SK-N-SH (cell line): ENCODE results near the gene SEPTIN11.

Experiments used
- CHD2 ChIP-seq: fragments of 150-350 bp; IDR thresholded peaks from 2 replicates; pipeline ENCODE4 v1.6.1; 2018; ENCODE audit warnings: low read length; ENCODE audit not compliant: partially characterized antibody
- CTCF ChIP-seq: fragments of 200-600 bp; sonication (generic); IDR thresholded peaks from 2 replicates; pipeline ENCODE4 v1.6.1; 2017; ENCODE audit warnings: antibody characterized with exemption, mild to moderate bottlenecking, moderate library complexity
- EZH2phosphoT487 ChIP-seq: fragments of 200-600 bp; sonication (generic); IDR thresholded peaks from 2 replicates; pipeline ENCODE4 v1.6.1; 2017; ENCODE audit warnings: low read depth, mixed run types, mild to moderate bottlenecking, antibody characterized with exemption, moderate library complexity, borderline replicate concordance
- GATA2 ChIP-seq: sonication (generic); formaldehyde crosslinking; IDR thresholded peaks from 2 replicates; pipeline ENCODE4 v1.5.0; 2020; ENCODE audit warnings: mild to moderate bottlenecking, missing genetic modification reagents
- MEF2A ChIP-seq: IDR thresholded peaks from 2 replicates; pipeline ENCODE4 v1.4.0; 2012; ENCODE audit warnings: low read depth, borderline replicate concordance
- MXI1 ChIP-seq: IDR thresholded peaks from 2 replicates; pipeline ENCODE4 v1.6.1; 2012; ENCODE audit warnings: mild to moderate bottlenecking, low read depth, low read length, improper control_type of control experiment
- PBX3 ChIP-seq: IDR thresholded peaks from 2 replicates; pipeline ENCODE4; 2012
- RFX5 ChIP-seq: IDR thresholded peaks from 2 replicates; pipeline ENCODE4 v1.6.1; 2012; ENCODE audit warnings: mild to moderate bottlenecking, improper control_type of control experiment, low read length
- SIN3A ChIP-seq: IDR thresholded peaks from 2 replicates; pipeline ENCODE4 v1.6.1; 2012; ENCODE audit warnings: low read depth, mild to moderate bottlenecking, low read length, moderate library complexity, borderline replicate concordance
- TAF1 ChIP-seq: IDR thresholded peaks from 2 replicates; pipeline ENCODE4 v1.6.1; 2012; ENCODE audit warnings: low read depth, mild to moderate bottlenecking, low read length, moderate library complexity, borderline replicate concordance
- TEAD4 ChIP-seq: IDR thresholded peaks from 2 replicates; pipeline ENCODE4 v1.4.0; 2012; ENCODE audit warnings: mild to moderate bottlenecking, borderline replicate concordance; ENCODE audit not compliant: insufficient read depth
- USF2 ChIP-seq: fragments of 150-350 bp; IDR thresholded peaks from 2 replicates; pipeline ENCODE4 v1.6.1; 2017; ENCODE audit warnings: antibody characterized with exemption, low read length, low read depth, borderline replicate concordance
- YY1 ChIP-seq: IDR thresholded peaks from 2 replicates; pipeline ENCODE4 v1.4.0; 2012; ENCODE audit warnings: low read depth, mild to moderate bottlenecking
- ZBTB33 ChIP-seq: IDR thresholded peaks from 2 replicates; pipeline ENCODE4 v1.4.0; 2012; ENCODE audit warnings: low read depth, borderline replicate concordance

- TF ChIP-seq CTCF, result no peak
- no peak for TF ChIP-seq SIN3A
- TF ChIP-seq EZH2phosphoT487, result no peak
- no peak for TF ChIP-seq MXI1
- no peak for TF ChIP-seq PBX3
- TF ChIP-seq MEF2A, result no peak
- TF ChIP-seq TEAD4, result no peak
- no peak for TF ChIP-seq TAF1
- TF ChIP-seq YY1, result no peak
- no peak for TF ChIP-seq CHD2
- TF ChIP-seq RFX5, result no peak
- TF ChIP-seq GATA2 (CRISPR knock-in tag), result no peak
- no peak for TF ChIP-seq USF2
- TF ChIP-seq ZBTB33, result no peak
Measured at GRCh38 chr4:76953956-76954355, 4.4 kb downstream of the SEPTIN11 start.
